Activated CD4-positive, alpha-beta T cell treated with anti-CD3 and anti-CD28 coated beads for 36 hours (primary cell): ENCODE measurements around the gene TTLL10. TPM values are rescaled to one million over a fixed set of nuclear protein-coding genes. Genes with fewer than 3 reads are reported as not detected.

Experiments
- ATAC-seq: fragments of 200-7000 bp; cut with Tn5 transposase; one replicate; pipeline ENCODE4 v1.10.0; 2021; ENCODE audit warnings: mild to moderate bottlenecking, moderate library complexity
- CTCF ChIA-PET: fragments of 350-600 bp; sonication (Branson Sonifier 250); formaldehyde crosslinking; loops from one replicate; lab custom pipeline; 2021; ENCODE audit warnings: antibody characterized with exemption; lab: Charles Lee
- POLR2A ChIA-PET: fragments of 350-600 bp; sonication (Branson Sonifier 250); formaldehyde crosslinking; loops from one replicate; lab custom pipeline; 2021; ENCODE audit warnings: antibody characterized with exemption, inconsistent platforms; lab: Charles Lee
- DNase-seq: peaks from one replicate; pipeline ENCODE4 v3.0.0-alpha.2; 2020
- H3K27ac Mint-ChIP-seq: one replicate; pipeline ENCODE4 v1.8.0; 2021; ENCODE audit warnings: mixed read lengths
- H3K27me3 Mint-ChIP-seq: one replicate; pipeline ENCODE4 v1.8.0; 2021; ENCODE audit warnings: mixed read lengths
- H3K36me3 Mint-ChIP-seq: one replicate; pipeline ENCODE4 v1.8.0; 2021; ENCODE audit warnings: low read depth, mixed read lengths
- H3K4me1 Mint-ChIP-seq: one replicate; pipeline ENCODE4 v1.8.0; 2021; ENCODE audit warnings: mixed read lengths
- H3K4me3 Mint-ChIP-seq: one replicate; pipeline ENCODE4 v1.8.0; 2021; ENCODE audit warnings: mild to moderate bottlenecking, moderate library complexity, mixed read lengths
- H3K9me3 Mint-ChIP-seq: one replicate; pipeline ENCODE4 v1.8.0; 2021; ENCODE audit warnings: low read depth, mixed read lengths
- intact Hi-C, 2 experiments: fragments of 100-400 bp; cut with DNase I in 1 of 2; cut with micrococcal nuclease in 1 of 2; formaldehyde crosslinking; loops; one replicate each; pipeline versions ENCODE4 v1.14.2 to v1.15.1; 2022 to 2024; cut with DNase I, micrococcal nuclease
- total RNA-seq, 2 experiments: library from RNA; stranded (reverse); gene quantifications; one replicate each; pipeline ENCODE4 v1.2.3, GENCODE V29; 2021

The TTLL10 gene
- total RNA-seq, 2 experiments from 2014 or later: not detected

- Mint-ChIP-seq H3K9me3 (no peaks in the 10 kb centered on the region), H3K4me3 (no peak overlapping the region), H3K36me3 (peaks cover 66% of the 10 kb centered on the region), H3K4me1 (peaks cover 38% of the 10 kb centered on the region), H3K27ac (peak overlapping the region; percentile 92), H3K27me3 (no peaks in the 10 kb centered on the region)
- intact Hi-C loops: no loop called here
- ChIA-PET CTCF (no interaction called here), POLR2A (no interaction called here)
- DNase-seq (no peak), ATAC-seq (no peak)
Observed at GRCh38 chr1:1220197-1220596, 46.5 kb downstream of the TTLL10 start.

DNA sequence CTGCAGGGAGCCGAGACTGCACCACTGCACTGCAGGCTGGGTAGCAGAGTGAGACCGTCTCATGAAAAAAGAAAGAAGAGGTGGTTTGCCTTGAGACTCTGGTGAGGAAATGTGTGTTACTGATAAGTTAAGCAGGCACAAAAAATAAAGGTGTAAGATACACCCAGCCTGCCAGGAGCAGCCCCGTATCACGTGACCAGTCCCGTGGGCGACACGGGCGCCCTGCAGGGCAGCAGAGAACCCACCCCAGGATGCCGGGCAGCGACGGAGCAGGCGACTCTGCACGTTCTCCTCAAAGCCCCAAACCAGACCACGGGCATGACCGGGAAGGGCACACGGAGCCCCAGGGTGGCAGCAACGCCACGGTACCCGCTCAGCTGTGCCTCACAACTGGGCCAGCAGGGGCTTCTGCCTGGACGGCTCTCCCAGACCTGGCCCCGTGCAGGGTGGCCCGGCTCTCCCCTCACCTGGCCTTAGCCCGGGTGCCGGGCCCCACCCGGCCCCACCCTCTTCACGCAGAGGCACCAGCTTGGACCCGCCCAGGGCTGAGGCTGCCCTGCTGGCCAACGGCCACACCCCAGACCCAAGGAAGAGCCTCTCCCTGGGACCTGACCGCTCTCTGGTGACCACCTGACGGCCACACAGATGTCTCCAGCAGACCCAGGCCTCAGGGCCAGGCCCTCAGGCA, 48.4 kb downstream of the TTLL10 start:
- POLR2A ChIA-PET: no interaction called here
- Mint-ChIP-seq H3K9me3 (no peaks in the 10 kb centered on the region), H3K27me3 (no peaks in the 10 kb centered on the region), H3K36me3 (peaks cover 60% of the 10 kb centered on the region), H3K4me3 (no peak overlapping the region), H3K27ac (no peak overlapping the region), H3K4me1 (peaks cover 35% of the 10 kb centered on the region)
- no peak for DNase-seq
- intact Hi-C loops: no loop called here
- CTCF ChIA-PET: interaction anchor here (0.6 to 0.7 kb wide), 2 partner anchors 53 to 215 kb away, joined by 3 read pairs; no protein-coding TSS in a partner anchor
- no peak for ATAC-seq

DNA sequence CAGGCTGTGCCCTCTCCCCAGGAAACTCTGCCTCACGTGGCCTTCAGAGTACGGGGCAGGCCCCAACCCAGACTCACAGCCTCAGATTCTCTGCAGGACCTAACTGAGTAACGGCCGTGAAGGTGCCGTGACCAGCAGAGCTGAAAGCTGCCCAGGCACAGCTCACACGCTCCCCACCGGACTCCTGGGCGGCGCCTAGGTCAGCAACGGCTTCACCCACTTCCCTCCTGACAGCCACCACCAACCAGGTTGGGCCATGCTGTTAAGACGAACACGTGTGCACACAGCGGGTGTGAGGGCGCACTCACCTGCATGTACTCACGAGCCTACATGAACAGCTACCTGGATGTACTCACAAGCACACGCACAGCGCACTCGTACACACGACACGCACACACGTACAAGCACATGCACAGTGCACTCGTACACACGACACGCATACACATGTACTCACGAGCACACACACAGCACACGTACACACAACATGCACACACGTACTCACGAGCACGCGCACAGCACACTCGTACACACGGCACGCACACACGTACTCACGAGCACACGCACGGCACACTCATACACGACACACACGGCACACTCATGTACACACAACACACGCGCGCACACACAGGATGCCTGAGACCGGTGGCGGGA, 49.0 kb downstream of the TTLL10 start:
- no peak overlapping the region for H3K4me3 Mint-ChIP-seq
- H3K27me3 Mint-ChIP-seq: no peaks in the 10 kb centered on the region
- intact Hi-C loops: no loop called here
- H3K4me1 Mint-ChIP-seq: peaks cover 32% of the 10 kb centered on the region
- DNase-seq (no peak), ATAC-seq (no peak)
- POLR2A ChIA-PET: no interaction called here
- no peak overlapping the region for H3K27ac Mint-ChIP-seq
- peaks cover 56% of the 10 kb centered on the region for H3K36me3 Mint-ChIP-seq
- CTCF ChIA-PET: no interaction called here
- H3K9me3 Mint-ChIP-seq: no peaks in the 10 kb centered on the region

- no peaks in the 10 kb centered on the region for H3K9me3 Mint-ChIP-seq
- POLR2A ChIA-PET: no interaction called here
- CTCF ChIA-PET: no interaction called here
- H3K4me3 Mint-ChIP-seq: no peak overlapping the region
- H3K36me3 Mint-ChIP-seq: peaks cover 51% of the 10 kb centered on the region
- H3K27me3 Mint-ChIP-seq: no peaks in the 10 kb centered on the region
- no peak for ATAC-seq
- peaks cover 25% of the 10 kb centered on the region for H3K4me1 Mint-ChIP-seq
- H3K27ac Mint-ChIP-seq: peak overlapping the region; percentile 47
- intact Hi-C loops: no loop called here
- DNase-seq: no peak
Observed at GRCh38 chr1:1223321-1223720, 49.6 kb downstream of the TTLL10 start.

DNA sequence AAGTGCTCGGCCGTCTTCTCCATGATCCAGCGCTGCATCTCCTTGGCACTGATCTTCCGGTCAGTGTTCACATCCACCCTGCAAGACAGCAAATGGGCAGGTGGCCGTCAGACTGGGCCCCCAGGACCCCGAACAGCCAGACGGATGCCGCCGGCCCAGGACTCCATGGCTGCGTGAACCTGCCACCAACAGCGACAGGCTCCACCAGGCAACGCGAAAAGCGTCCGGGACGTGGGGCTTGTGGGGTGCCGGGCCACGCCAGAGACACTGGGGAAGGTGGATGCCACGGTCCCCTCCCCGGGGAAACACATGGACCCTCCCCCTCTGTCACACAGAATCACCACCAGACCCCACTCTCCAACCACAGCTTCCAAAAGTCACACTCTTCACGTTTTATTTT, 50.2 kb downstream of the TTLL10 start:
- Mint-ChIP-seq H3K27ac (no peak overlapping the region), H3K4me3 (no peak overlapping the region), H3K27me3 (no peaks in the 10 kb centered on the region), H3K4me1 (peaks cover 28% of the 10 kb centered on the region), H3K9me3 (no peaks in the 10 kb centered on the region), H3K36me3 (peaks cover 52% of the 10 kb centered on the region)
- ChIA-PET CTCF (no interaction called here), POLR2A (no interaction called here)
- intact Hi-C loops: no loop called here
- ATAC-seq (no peak), DNase-seq (no peak)

DNA sequence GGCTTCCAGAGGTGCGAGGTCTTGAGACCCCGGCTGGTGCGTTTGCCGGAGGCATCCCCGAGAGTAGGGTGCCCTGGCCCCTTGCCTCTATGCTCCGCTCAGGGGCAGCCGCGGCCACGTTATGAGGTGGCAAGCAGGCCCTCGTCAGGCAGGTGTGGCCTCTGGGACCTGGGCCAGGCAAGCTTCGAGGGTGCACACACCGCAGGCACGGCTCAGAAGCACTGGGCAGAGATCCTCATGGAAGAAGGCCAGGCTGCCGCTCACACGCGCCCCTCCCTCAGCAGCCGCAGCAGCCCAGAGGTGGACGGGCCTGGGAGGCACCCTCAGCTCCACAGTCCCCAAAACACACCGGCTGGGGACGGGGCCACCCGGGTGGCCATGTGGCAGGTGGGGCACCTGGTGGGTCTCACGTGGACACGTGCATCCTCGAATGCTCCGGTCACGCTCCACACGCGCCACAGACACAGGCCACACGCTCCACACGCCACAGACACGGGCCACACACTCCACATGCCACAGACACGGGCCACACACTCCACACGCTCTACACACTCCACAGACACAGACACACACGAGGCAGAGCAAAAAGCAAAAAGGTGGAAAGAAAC, 51.7 kb downstream of the TTLL10 start:
- no peak for ATAC-seq
- ChIA-PET POLR2A (no interaction called here), CTCF (no interaction called here)
- Mint-ChIP-seq H3K27ac (no peak overlapping the region), H3K9me3 (no peaks in the 10 kb centered on the region), H3K4me3 (no peak overlapping the region), H3K27me3 (no peaks in the 10 kb centered on the region), H3K4me1 (peaks cover 29% of the 10 kb centered on the region), H3K36me3 (peaks cover 53% of the 10 kb centered on the region)
- DNase-seq: no peak
- intact Hi-C loops: no loop called here

DNA sequence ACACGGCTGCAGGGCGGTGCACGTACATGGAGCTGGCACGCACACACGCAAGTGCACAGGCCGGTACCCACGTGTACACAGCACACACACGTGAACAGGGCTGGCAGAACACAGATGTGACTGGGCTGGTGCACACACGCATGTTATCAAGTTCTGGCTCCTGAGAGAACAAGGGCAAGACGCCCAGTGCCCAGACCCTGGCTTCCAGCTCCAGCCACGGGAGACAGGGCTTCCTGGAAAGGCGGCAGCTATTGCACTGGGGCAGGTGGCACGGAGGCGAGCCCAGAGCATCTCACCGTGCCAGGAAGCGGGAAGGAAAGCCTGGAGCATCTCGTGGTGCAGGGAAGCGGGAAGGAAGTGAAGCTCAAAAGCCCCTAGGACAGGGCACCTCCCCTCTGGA, 52.2 kb downstream of the TTLL10 start:
- DNase-seq: no peak
- POLR2A ChIA-PET: no interaction called here
- Mint-ChIP-seq H3K36me3 (peaks cover 52% of the 10 kb centered on the region), H3K4me3 (no peak overlapping the region), H3K27ac (no peak overlapping the region), H3K27me3 (no peaks in the 10 kb centered on the region), H3K4me1 (peaks cover 28% of the 10 kb centered on the region), H3K9me3 (no peaks in the 10 kb centered on the region)
- CTCF ChIA-PET: no interaction called here
- ATAC-seq: no peak
- intact Hi-C loops: no loop called here

GRCh38 chr1:1226566-1227362, 53.1 kb downstream of the TTLL10 start:
- POLR2A ChIA-PET: no interaction called here
- no peaks in the 10 kb centered on the region for H3K9me3 Mint-ChIP-seq
- H3K36me3 Mint-ChIP-seq: peaks cover 49% of the 10 kb centered on the region
- CTCF ChIA-PET: interaction anchor here (0.6 kb wide), 1 partner anchor 104 kb away, joined by 3 read pairs; no protein-coding TSS in a partner anchor
- peaks cover 28% of the 10 kb centered on the region for H3K4me1 Mint-ChIP-seq
- intact Hi-C loops: no loop called here
- no peak overlapping the region for H3K4me3 Mint-ChIP-seq
- ATAC-seq (no peak), DNase-seq (no peak)
- H3K27me3 Mint-ChIP-seq: no peaks in the 10 kb centered on the region
- no peak overlapping the region for H3K27ac Mint-ChIP-seq

DNA sequence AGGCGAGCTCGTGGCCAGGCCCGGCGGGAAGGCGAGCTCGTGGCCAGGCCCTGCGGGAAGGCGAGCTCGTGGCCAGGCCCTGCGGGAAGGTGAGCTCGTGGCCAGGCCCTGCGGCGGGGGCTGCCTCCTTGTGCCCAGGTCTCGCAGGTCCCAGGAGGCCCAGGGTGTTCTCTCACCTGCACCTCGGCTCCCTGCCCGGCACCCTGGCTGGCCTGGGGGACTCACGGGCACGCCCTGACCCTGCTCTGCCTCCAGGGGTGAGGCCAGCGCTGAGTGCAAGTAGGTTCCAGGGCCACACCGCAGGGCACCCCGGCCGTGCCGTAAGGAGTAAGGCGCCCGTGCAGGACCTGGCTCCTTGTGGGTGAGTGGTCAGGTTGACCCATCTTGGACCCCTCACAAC, 53.7 kb downstream of the TTLL10 start:
- POLR2A ChIA-PET: no interaction called here
- DNase-seq (no peak), ATAC-seq (no peak)
- no peaks in the 10 kb centered on the region for H3K27me3 Mint-ChIP-seq
- peaks cover 28% of the 10 kb centered on the region for H3K4me1 Mint-ChIP-seq
- H3K36me3 Mint-ChIP-seq: peaks cover 46% of the 10 kb centered on the region
- H3K4me3 Mint-ChIP-seq: no peak overlapping the region
- no peaks in the 10 kb centered on the region for H3K9me3 Mint-ChIP-seq
- intact Hi-C loops: no loop called here
- H3K27ac Mint-ChIP-seq: no peak overlapping the region
- CTCF ChIA-PET: no interaction called here

DNA sequence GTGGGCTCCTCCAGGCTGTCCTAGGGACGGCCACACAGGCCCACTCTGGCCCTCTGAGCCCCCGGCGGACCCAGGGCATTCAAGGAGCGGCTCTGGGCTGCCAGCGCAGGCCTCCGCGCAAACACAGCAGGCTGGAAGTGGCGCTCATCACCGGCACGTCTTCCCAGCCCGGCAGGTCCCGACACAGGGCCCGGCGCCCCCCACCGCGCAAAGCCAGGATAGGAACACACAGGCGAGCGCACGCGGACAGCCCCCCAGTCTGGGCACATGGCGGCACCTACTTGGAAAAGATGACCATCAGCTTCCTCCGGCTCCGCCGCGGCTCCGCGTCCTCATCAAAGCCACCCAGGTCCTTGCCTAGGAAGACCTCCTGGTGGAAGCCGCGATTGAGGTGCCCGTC, 54.5 kb downstream of the TTLL10 start:
- no peak for ATAC-seq
- H3K36me3 Mint-ChIP-seq: peaks cover 38% of the 10 kb centered on the region
- no peaks in the 10 kb centered on the region for H3K27me3 Mint-ChIP-seq
- H3K9me3 Mint-ChIP-seq: no peaks in the 10 kb centered on the region
- ChIA-PET POLR2A (no interaction called here), CTCF (no interaction called here)
- H3K4me1 Mint-ChIP-seq: peaks cover 28% of the 10 kb centered on the region
- no peak overlapping the region for H3K4me3 Mint-ChIP-seq
- no peak overlapping the region for H3K27ac Mint-ChIP-seq
- no peak for DNase-seq
- intact Hi-C loops: no loop called here

DNA sequence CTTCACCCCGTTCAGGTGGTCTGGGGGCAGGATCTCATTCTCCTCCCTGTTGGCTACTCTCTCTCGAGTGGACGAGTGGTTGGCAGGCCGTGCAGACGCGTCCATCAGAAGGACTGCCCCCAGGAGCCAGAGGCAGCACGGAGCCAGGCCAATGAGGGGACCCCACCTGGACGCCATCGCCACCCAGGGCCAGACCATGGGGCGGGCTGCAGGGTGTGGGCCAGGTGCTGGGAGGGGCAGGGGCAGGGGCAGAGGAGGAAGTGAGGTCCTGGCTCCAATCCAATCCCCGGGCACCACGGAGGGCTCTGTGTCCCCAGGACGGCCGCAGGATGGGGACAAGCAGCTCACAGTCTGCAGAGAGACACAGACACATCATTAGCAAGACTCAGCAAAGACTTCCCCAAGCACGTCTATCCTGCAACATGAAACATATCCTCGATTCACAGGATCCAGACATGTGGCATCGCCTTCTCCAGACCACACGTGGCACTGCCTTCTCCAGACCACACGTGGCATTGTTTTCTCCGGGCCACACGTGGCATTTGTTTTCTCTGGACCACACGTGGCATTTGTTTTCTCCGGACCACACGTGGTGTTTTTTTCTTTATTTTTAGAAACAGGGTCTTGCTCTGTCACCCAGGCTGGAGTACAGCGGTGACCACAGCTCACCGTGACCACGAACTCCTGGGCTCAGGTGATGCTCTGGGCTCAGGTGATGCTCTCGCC, 55.1 kb downstream of the TTLL10 start:
- no peaks in the 10 kb centered on the region for H3K9me3 Mint-ChIP-seq
- no peak overlapping the region for H3K4me3 Mint-ChIP-seq
- H3K4me1 Mint-ChIP-seq: peaks cover 33% of the 10 kb centered on the region
- H3K27ac Mint-ChIP-seq: no peak overlapping the region
- ChIA-PET CTCF (interaction anchor here (2.8 kb wide), 1 partner anchor 107 kb away, joined by 18 read pairs; no protein-coding TSS in a partner anchor), POLR2A (no interaction called here)
- peaks cover 38% of the 10 kb centered on the region for H3K36me3 Mint-ChIP-seq
- no peaks in the 10 kb centered on the region for H3K27me3 Mint-ChIP-seq
- DNase-seq (no peak), ATAC-seq (no peak)
- intact Hi-C loops: no loop called here
